GM12873 (cell line): ENCODE results near the gene UQCRFS1.

Experiments used
- TF ChIP-seq, protein P1 (sequence below): IDR thresholded peaks from 2 replicates; pipeline ENCODE4 v1.5.1; 2012; ENCODE audit warnings: low read depth, mild to moderate bottlenecking, moderate library complexity, low read length, control low read depth; ENCODE audit not compliant: insufficient read depth; ENCODE audit errors: missing control alignments

Gene UQCRFS1

DNA sequence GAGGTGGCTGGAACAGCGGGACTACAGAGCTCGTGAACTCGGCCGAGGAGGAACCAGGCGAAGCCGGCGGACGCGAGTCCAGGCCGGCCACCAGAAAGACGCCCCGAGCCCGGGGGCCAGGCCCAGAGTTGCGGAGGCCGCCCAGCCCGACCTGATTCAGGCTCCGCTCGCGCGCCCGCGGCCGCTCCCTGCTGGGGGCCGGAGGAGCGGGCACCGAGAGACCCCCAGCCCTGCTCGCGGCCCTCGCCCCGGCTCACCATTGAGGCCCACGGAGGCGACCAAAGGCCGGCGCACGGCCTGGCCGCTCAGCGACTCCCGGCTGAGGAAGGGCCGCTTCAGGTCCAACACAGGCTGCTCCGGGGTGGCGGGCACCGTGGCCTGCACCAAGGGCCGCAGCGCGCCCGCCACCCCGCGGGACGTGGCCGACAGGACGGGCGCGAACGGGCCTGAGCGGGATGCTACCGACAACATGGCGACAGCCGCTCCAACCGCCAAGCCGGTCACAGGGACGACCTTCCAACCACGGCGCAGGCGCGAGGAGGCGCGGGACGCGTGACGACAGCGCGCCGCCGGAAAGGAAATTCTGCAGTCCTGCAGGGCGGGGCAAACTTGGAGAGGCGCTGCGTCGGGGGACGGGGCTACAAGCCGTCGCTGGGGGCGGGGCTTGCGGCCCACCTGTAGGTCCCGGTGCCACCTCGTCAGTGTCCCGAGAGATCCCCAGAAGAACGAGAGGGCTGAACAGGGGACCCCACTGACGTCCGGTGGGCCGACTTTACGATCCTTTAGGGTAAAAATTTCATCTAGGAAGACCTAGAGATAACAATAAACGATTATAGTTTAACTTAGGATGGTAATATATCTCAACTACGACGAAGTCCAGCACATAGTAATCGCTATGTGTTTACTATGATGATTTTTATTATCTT lies at the start of gene UQCRFS1:
UQCRFS1 (minus strand) TSS at position 504 of the 926 bp plus-strand sequence; CDS start at position 471, 33 bp downstream.
- TF ChIP-seq, protein P1, sequence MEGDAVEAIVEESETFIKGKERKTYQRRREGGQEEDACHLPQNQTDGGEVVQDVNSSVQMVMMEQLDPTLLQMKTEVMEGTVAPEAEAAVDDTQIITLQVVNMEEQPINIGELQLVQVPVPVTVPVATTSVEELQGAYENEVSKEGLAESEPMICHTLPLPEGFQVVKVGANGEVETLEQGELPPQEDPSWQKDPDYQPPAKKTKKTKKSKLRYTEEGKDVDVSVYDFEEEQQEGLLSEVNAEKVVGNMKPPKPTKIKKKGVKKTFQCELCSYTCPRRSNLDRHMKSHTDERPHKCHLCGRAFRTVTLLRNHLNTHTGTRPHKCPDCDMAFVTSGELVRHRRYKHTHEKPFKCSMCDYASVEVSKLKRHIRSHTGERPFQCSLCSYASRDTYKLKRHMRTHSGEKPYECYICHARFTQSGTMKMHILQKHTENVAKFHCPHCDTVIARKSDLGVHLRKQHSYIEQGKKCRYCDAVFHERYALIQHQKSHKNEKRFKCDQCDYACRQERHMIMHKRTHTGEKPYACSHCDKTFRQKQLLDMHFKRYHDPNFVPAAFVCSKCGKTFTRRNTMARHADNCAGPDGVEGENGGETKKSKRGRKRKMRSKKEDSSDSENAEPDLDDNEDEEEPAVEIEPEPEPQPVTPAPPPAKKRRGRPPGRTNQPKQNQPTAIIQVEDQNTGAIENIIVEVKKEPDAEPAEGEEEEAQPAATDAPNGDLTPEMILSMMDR = no peak

DNA sequence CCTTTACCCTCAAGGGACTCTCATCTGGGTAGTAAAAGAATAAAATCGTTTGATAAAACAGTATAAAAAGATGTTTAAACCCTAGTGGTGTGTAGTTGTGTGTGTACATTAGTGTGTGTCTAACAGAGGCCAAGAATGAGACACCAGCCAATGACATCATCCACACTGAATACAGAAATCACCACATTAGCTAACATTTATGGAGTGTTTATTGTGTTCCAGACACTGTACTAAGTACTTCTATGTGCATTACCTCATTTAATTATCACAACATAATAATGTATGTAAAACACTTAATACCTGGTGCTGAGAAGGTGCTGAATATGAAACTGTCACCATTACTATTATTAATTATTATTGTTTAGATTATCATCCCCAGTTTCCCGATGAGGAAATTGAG lies 49.1 kb upstream of the UQCRFS1 start:
- TF ChIP-seq, protein P1 = no peak

DNA sequence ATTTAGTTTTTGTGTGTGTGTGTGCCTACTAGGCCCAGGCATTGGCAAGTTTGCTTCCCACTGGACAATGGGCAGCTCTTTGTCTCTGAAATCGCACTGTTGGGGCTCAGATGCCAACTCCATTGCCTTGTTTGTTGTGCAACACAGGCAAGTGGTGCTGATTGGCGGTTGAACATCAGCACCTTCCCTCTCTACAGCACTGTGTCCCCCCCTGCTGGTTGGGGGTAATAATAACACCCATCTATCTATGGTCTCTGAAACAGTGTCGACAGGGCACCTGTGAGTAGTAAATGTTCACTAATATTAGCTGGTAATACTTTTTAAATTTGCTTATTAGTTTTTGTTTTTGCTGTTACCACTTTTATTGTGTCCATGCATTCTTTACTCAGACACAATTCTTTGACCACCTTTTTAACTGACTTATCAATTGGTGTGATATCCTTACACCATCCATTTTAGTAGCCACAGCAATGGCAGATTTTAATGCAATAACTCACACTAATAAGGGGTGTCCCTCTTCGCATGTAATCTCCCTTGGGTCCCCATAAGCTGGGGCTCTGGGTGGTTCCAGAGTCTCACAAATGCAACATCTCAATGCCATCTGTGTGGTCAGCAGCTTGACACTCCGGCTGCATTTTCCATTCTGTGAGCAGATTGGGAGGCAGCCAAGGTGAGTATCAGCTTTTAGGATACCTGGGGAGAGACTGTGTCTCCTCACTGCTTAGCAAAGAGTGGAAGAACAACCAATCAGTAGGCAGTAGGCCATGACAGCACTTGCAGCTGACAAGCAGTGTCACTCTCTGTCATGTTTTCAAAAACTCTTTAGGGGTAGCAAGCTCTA lies 47.7 kb upstream of the UQCRFS1 start:
- TF ChIP-seq, protein P1 = peak; percentile 70

DNA sequence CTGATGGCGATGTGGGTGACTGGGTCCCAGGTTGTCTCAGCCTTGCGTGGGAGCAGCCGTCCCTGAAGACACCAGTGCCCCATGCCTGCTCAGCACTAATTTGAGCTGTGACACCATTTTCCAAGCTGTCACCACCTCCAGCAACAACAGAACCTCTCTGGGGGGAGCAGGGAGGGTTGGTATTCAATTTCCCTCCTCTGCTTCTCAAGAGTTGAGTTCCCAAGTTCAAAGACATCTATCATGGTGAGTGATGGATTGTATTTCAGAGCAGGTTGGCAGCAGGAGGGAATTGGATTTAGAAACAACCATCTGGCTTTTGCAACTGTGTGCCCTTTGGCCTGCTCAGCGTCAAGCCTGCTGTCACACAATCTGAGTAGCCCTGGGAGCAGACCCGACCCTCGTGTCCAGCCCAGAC lies 46.9 kb upstream of the UQCRFS1 start:
- TF ChIP-seq, protein P1 = no peak

DNA sequence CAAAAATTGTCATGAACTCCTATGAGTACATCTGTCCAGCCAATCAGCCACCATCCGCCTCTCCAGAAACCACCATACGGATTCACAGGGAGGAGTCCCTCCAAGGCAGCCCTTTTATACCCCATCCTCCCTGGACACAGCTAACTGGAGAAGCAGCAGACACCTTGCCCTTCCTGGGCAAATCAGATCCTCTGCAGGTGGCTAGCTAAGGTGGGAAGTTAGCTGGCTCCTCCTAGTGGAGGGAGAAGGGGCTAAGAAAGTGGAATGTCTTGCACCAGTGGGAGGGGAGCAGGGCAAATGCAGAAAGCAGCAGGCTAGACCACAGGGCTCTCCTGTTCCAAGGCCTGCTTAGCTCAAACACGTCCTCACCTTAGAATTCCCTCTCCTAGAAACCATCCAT lies 46.2 kb upstream of the UQCRFS1 start:
- TF ChIP-seq, protein P1 = peak; percentile 53

DNA sequence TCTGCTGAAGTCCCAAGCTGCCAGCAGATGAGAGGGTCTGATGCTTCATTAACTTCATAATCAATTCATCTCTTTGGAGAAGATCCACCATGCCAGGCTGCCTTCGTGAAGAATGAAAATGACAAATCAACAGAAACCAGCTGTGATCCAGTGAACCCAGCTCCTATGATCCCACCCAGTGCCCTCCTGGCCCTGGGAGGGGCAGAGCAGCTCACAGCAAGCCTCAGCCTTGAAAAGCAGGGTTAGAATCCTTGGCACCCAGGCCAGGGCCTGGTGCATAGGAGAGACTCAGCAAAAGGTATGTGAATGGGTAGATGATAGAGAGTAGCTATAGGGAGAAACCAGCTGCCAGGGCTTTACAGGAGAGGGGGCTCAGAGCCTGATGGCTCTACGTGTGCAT lies 43.6 kb upstream of the UQCRFS1 start:
- TF ChIP-seq, protein P1 = no peak

DNA sequence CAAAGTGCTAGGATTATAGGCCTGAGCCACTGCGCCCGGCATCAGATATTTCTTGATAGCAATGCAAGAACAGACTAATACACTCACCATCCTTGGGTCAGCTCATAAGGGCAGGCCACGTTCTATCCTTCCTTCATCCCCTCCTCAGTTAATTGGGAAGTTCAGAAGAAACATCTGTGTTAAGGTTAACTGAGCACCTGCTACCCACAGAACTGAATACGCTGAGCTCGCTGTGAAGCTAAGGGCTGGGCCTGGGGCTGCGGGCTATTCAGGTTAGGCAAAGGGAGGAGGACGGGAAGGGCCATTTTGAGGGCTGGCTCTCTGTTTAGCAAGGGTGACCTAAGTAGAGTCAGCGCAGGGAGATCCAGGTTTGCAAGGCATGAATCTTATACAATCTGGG lies 43.0 kb upstream of the UQCRFS1 start:
- TF ChIP-seq, protein P1 = no peak
